Small intestine (tissue), 16 donors: ENCODE measurements around the gene SLC25A42. TPM values are rescaled to one million over a fixed set of nuclear protein-coding genes. Genes with fewer than 3 reads are reported as not detected.
A peak's percentile ranks its signal among the peaks of the same experiment; 100 is the strongest.
"Not testable (repeated sequence)": the region's sequence is repeated elsewhere in the genome, so short reads cannot be mapped to it uniquely, and the experiment has no call there.

ENCODE experiments used
- DNase-seq, 2 donors: peaks; one replicate each; pipeline versions ENCODE4 v3.0.0 to v3.0.0-alpha.2; 2013
- FAIRE-seq: peaks from 2 replicates; lab custom pipeline; 2012; peaks lifted over from hg19 to GRCh38; lab: Jason Lieb, UNC
- H3K27ac ChIP-seq, 3 donors: one replicate each; pipeline ENCODE4 v1.5.1; 2013; ENCODE audit warnings: low read length in 2 of 3, mild to moderate bottlenecking in 2 of 3, control low read depth in 1 of 3, inconsistent platforms in 1 of 3, low read depth in 1 of 3, moderate library complexity in 1 of 3
- H3K27me3 ChIP-seq, 3 donors: one replicate each; pipeline ENCODE4 v1.6.1; 2013; ENCODE audit warnings: low read length in 3 of 3, inconsistent platforms in 1 of 3; ENCODE audit not compliant: control insufficient read depth in 3 of 3, insufficient read depth in 3 of 3
- H3K36me3 ChIP-seq, 3 donors: one replicate each; pipeline ENCODE4 v1.6.1; 2013; ENCODE audit warnings: low read length in 3 of 3, inconsistent platforms in 1 of 3, low read depth in 1 of 3, mild to moderate bottlenecking in 1 of 3, moderate library complexity in 1 of 3; ENCODE audit not compliant: control insufficient read depth in 3 of 3, insufficient read depth in 2 of 3
- H3K4me1 ChIP-seq, 3 donors: one replicate each; pipeline ENCODE4 v1.6.1; 2013; ENCODE audit warnings: low read length in 2 of 3, inconsistent platforms in 1 of 3, low read depth in 1 of 3, mild to moderate bottlenecking in 1 of 3, moderate library complexity in 1 of 3; ENCODE audit not compliant: control insufficient read depth in 3 of 3, insufficient read depth in 2 of 3
- H3K4me3 ChIP-seq, 3 donors: one replicate each; pipeline ENCODE4 v1.5.1; 2013; ENCODE audit warnings: low read length in 3 of 3, control low read depth in 1 of 3, inconsistent platforms in 1 of 3, low read depth in 1 of 3, mild to moderate bottlenecking in 1 of 3, moderate library complexity in 1 of 3
- H3K9me3 ChIP-seq, 2 donors: one replicate each; pipeline ENCODE4 v1.6.1; 2013; ENCODE audit warnings: low read depth in 1 of 2, low read length in 1 of 2; ENCODE audit not compliant: control insufficient read depth in 2 of 2, insufficient read depth in 1 of 2
- WGBS, 3 donors: extraction: QIAGEN DNeasy Blood & Tissue Kit; methylation state at CpG; one replicate each; pipeline ENCODE4 v1.1.7; 2013; 5-methylcytosine and 5-hydroxymethylcytosine counted together
- long read RNA-seq, 10 donors: transcript quantifications; one replicate each; lab custom pipeline, GENCODE V29; 2026
- polyA plus RNA-seq, 4 donors: library from polyadenylated mRNA; stranded (reverse) in 3 of 4; unstranded in 1 of 4; fragments of 200-250 nt in 3 of 4; fragments of 120-200 nt in 1 of 4; gene quantifications; one replicate each; pipeline versions ENCODE4 v1.2.1 to v1.2.3, GENCODE V29; 2013
- donor health status: healthy with polysubstance abuse.
- donor health status: control.
- donor health status: control.
- donor health status: Bipolar disorder and iron deficiency.
- donor health status: healthy.

Gene SLC25A42, protein sequence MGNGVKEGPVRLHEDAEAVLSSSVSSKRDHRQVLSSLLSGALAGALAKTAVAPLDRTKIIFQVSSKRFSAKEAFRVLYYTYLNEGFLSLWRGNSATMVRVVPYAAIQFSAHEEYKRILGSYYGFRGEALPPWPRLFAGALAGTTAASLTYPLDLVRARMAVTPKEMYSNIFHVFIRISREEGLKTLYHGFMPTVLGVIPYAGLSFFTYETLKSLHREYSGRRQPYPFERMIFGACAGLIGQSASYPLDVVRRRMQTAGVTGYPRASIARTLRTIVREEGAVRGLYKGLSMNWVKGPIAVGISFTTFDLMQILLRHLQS
- 10 to 100 TPM in 1 of 4 donors, 1 to 10 TPM in 3; 5.6 to 19.6 (median 9.4) TPM for polyA plus RNA-seq
- long read RNA-seq, donor 1, partial matches to known transcripts, result 56 of 76 reads
- long read RNA-seq, donor 1, other reads (novel, unspliced or antisense), result 19 of 76 reads
- long read RNA-seq, donor 2, result 0 reads
- long read RNA-seq, donor 3, partial matches to known transcripts, result 23 of 28 reads
- long read RNA-seq, donor 3, other reads (novel, unspliced or antisense), result 5 of 28 reads
- long read RNA-seq, donor 4, result 0 reads
- long read RNA-seq, donor 5, result 0 reads
- long read RNA-seq, donor 6, result 0 reads
- long read RNA-seq, donor 7, partial matches to known transcripts, result 21 of 28 reads
- long read RNA-seq, donor 7, other reads (novel, unspliced or antisense), result 6 of 28 reads
- long read RNA-seq, donor 8, result 0 reads
- long read RNA-seq, donor 9, partial matches to known transcripts, result 6 of 6 reads
- long read RNA-seq, donor 9, other reads (novel, unspliced or antisense), result 0 of 6 reads
- long read RNA-seq, donor 10, result 0 reads

GRCh38 chr19:19063183-19064097 is at the start of gene SLC25A42:
Gene SLC25A42, plus strand, starts transcription at chr19:19063994. Its CDS starts 32,131 bp downstream, at chr19:19096125.
- H3K27ac ChIP-seq, result peak within 1 kb of the TSS; percentile 42 to 74 (median 59)
- peak; percentile 100 for DNase-seq
- no peaks in the 10 kb centered on the region for H3K27me3 ChIP-seq
- peaks cover 0 to 35% (median 0%) of the 10 kb centered on the region in 3 donors for H3K36me3 ChIP-seq
- 4 to 7% (median 6%) methylated on average over 51 to 77 of the region's 77 CpGs for WGBS, 3 donors
- H3K9me3 ChIP-seq, result no peaks in the 10 kb centered on the region
- peak within 1 kb of the TSS; percentile 37 to 89 (median 82) for H3K4me3 ChIP-seq
- no peak for FAIRE-seq
- H3K4me1 ChIP-seq, result peaks cover 0 to 21% (median 3%) of the 10 kb centered on the region in 3 donors

DNA sequence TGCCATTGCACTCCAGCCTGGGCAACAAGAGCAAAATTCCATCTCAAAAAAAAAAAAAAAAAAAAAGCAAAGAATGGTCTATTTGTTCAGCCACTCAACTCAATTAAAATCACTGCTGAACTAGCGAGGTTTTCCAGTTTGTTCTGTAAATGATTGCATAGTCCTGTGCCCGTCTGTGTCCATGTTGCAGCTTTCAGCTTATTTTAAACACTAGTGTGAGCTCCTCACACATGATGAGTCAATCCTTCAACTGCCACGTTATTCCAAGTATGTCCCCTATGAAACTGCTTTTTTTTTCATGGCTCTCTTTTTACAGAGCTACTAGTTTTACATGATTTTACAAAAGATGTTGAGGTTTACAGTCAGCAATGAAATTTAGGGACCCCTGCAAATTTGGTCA is 42.7 kb upstream of the SLC25A42 start:
- FAIRE-seq (no peak), DNase-seq (no peak)
- Histone ChIP-seq H3K36me3 (peaks cover 19 to 64% (median 32%) of the 10 kb centered on the region in 3 donors), H3K9me3 (no peaks in the 10 kb centered on the region), H3K27ac (no peak overlapping the region), H3K27me3 (no peaks in the 10 kb centered on the region), H3K4me1 (peaks cover 0 to 5% (median 0%) of the 10 kb centered on the region in 3 donors), H3K4me3 (no peak overlapping the region)
- 50 to 54% (median 51%) methylated on average over 3 of the region's 3 CpGs for WGBS, 3 donors

DNA sequence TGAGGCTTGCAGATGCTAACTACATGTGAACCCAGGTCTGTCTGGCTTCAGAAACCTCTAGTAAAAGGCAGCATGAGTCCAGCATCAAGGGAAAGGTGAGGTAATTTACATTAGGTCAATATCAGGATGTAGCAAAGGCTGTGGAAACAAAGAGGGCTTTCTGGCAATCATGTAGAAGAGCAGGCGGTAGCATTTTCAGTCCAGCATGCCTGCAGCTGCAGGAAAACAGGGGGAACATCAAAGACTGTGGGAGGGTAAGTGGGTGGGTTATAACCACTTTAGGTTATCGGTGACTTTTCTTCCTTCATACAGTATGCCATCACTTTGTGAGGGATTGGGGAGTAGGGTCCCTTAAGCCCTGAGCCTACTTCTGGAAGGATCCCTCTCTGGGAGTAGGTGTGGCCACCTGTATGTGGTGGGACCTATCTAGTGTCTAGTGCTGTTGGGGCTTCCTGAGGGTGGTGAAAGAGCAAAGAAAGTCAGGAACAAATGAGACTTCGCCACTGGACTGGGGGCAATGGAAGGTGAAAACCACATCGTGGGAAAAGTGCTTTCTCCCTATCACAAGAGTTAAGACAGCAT is 41.3 kb upstream of the SLC25A42 start:
- Histone ChIP-seq H3K27ac (no peak overlapping the region), H3K27me3 (no peaks in the 10 kb centered on the region), H3K4me3 (no peak overlapping the region), H3K4me1 (no peaks in the 10 kb centered on the region), H3K9me3 (no peaks in the 10 kb centered on the region), H3K36me3 (peaks cover 13 to 63% (median 26%) of the 10 kb centered on the region in 3 donors)
- FAIRE-seq (no peak), DNase-seq (no peak)
- 81 to 91% (median 84%) methylated on average over 4 of the region's 4 CpGs for WGBS, 3 donors

- not testable (repeated sequence) for H3K4me1 ChIP-seq, FAIRE-seq, H3K9me3 ChIP-seq, H3K27ac ChIP-seq, DNase-seq, H3K27me3 ChIP-seq, H3K4me3 ChIP-seq
- H3K36me3 ChIP-seq, result peaks cover 18 to 62% (median 30%) of the 10 kb centered on the region in 3 donors
- 88 to 100% (median 98%) methylated on average over 1 of the region's 1 CpG for WGBS, 3 donors
Observed at GRCh38 chr19:19023376-19023775, 40.4 kb upstream of the SLC25A42 start.

GRCh38 chr19:19025861-19026260 is 37.9 kb upstream of the SLC25A42 start:
- Histone ChIP-seq H3K27ac (no peak overlapping the region), H3K4me1 (no peaks in the 10 kb centered on the region), H3K36me3 (peaks cover 18 to 73% (median 26%) of the 10 kb centered on the region in 3 donors), H3K4me3 (no peak overlapping the region), H3K27me3 (no peaks in the 10 kb centered on the region), H3K9me3 (no peaks in the 10 kb centered on the region)
- DNase-seq, result no peak
- no peak for FAIRE-seq
- WGBS, 3 donors, result 95 to 96% (median 96%) methylated on average over 11 of the region's 11 CpGs

DNA sequence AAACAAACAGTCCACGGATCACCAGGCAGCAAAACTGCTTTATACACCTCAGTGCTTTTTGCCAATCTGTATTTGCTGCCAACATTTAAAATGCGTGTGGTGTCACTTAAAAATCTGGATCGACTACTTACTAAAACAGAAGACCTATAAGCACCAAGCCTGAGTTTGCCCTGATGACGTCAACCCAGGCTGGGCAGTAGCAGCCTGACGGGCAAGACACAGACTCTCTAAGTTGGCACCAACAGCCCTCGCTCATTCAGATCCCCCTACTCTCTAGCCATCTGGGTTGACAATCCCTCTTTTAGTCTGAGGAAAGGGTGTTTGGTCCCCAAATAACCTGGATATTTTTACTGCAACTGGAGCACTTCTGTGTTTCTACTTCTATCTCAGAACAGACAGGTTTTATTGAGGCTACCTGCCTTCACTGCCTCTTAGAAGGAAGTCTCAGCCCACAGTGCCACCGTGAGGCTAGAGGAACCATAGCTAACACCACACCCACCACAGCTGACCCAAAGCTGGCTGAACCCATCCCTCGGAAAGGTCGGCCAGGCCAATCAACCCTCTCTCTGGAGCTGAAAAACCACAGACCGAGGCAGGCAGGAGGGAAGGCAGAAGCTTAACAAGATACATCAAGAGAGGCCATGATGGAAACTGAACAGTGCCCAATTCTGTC is 37.4 kb upstream of the SLC25A42 start:
- WGBS, 3 donors, result 71 to 74% (median 72%) methylated on average over 10 of the region's 10 CpGs
- DNase-seq (peak in 1 of 2 donors; percentile 28), FAIRE-seq (no peak)
- Histone ChIP-seq H3K4me1 (no peaks in the 10 kb centered on the region), H3K27me3 (no peaks in the 10 kb centered on the region), H3K27ac (no peak overlapping the region), H3K4me3 (no peak overlapping the region), H3K9me3 (no peaks in the 10 kb centered on the region), H3K36me3 (peaks cover 18 to 76% (median 26%) of the 10 kb centered on the region in 3 donors)

DNA sequence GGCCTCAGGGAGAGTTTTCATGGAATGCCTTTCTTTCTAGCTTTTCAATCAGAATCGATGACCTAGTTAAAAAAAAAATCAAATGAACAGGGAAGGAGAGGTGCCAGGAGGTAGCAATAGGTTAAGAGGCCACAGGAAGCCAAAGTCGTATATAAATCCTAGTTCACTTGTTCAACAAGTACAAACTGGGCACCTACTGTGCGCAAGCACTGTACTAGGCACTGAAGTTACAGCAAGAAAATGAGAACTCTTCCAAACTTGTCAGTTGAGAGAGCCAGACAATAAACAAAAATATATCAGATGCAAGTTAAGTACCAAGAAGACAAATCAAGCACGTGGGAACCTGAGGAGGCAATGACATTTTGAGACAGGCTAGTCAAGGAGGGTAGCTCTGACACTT is 36.6 kb upstream of the SLC25A42 start:
- FAIRE-seq (no peak), DNase-seq (no peak)
- Histone ChIP-seq H3K4me1 (no peaks in the 10 kb centered on the region), H3K9me3 (no peaks in the 10 kb centered on the region), H3K27ac (no peak overlapping the region), H3K4me3 (no peak overlapping the region), H3K27me3 (no peaks in the 10 kb centered on the region), H3K36me3 (peaks cover 18 to 79% (median 25%) of the 10 kb centered on the region in 3 donors)
- WGBS, 3 donors, result 88 to 91% (median 89%) methylated on average over 4 of the region's 4 CpGs
